ENCODE data around the gene CLEC6A. TPM values are rescaled to one million over a fixed set of nuclear protein-coding genes. Genes with fewer than 3 reads are reported as not detected.

CLEC6A gene
- total RNA-seq, 1 donor, result 1.0 TPM

GRCh38 chr12:8517971-8518370 is 62.2 kb downstream of the CLEC6A start:
- no peak overlapping the region for H3K4me3 ChIP-seq (ENCODE audit: low read length)
- H3K27me3 ChIP-seq (ENCODE audit: insufficient read depth, low read length), result no peaks in the 10 kb centered on the region
- H3K4me1 ChIP-seq (ENCODE audit: insufficient read depth, low read length), result peaks cover 22% of the 10 kb centered on the region
- no peaks in the 10 kb centered on the region for H3K9me3 ChIP-seq (ENCODE audit: low read depth, low read length)

- Histone ChIP-seq H3K4me3 (ENCODE audit: low read length) (no peak overlapping the region), H3K9me3 (ENCODE audit: low read depth, low read length) (no peaks in the 10 kb centered on the region), H3K4me1 (ENCODE audit: insufficient read depth, low read length) (peaks cover 21% of the 10 kb centered on the region), H3K27me3 (ENCODE audit: insufficient read depth, low read length) (no peaks in the 10 kb centered on the region)
Measured at GRCh38 chr12:8519171-8519570, 63.4 kb downstream of the CLEC6A start.

- Histone ChIP-seq H3K27me3 (ENCODE audit: insufficient read depth, low read length) (peaks cover 7% of the 10 kb centered on the region), H3K9me3 (ENCODE audit: low read depth, low read length) (no peaks in the 10 kb centered on the region)
Measured at GRCh38 chr12:8527250-8528130, 71.7 kb downstream of the CLEC6A start.

More at GRCh38 chr12:8527250-8528130, 71.7 kb downstream of the CLEC6A start:
- Histone ChIP-seq H3K4me1 (ENCODE audit: insufficient read depth, low read length) (no peaks in the 10 kb centered on the region), H3K4me3 (ENCODE audit: low read length) (no peak overlapping the region)

Other genes with a start within 250 kb of the CLEC6A start
- gene FAM90A1, start 228.3 kb upstream of the CLEC6A start, total RNA-seq, result not detected
- gene CLEC4D, start 57.5 kb downstream of the CLEC6A start, total RNA-seq, result 10.9 TPM
- 25.6 TPM for gene CLEC4E, start 84.9 kb downstream of the CLEC6A start, total RNA-seq
- gene AICDA, start 156.9 kb downstream of the CLEC6A start, total RNA-seq, result not detected
- gene MFAP5, start 206.9 kb downstream of the CLEC6A start, total RNA-seq, result not detected
- gene RIMKLB, start 242.0 kb downstream of the CLEC6A start, total RNA-seq, result 8.3 TPM

Data from mononuclear cell (primary cell).